HG03139 (cell line): Measurements from ENCODE around the gene ZNF879.

Experiments used
- ATAC-seq: cut with Tn5 transposase; IDR thresholded peaks from one replicate; pipeline ENCODE4 v1.9.1; 2021; ENCODE audit not compliant: unreplicated experiment

Gene ZNF879

GRCh38 chr5:179023528-179024189 lies at the start of gene ZNF879:
Gene ZNF879, plus strand, starts transcription at chr5:179023804. Its CDS starts 1,201 bp downstream, at chr5:179025005.
- peak; percentile 92 for ATAC-seq

- no peak for ATAC-seq
These were observed 42.2 kb upstream of the ZNF879 start for GRCh38 chr5:178981381-178981780.

DNA sequence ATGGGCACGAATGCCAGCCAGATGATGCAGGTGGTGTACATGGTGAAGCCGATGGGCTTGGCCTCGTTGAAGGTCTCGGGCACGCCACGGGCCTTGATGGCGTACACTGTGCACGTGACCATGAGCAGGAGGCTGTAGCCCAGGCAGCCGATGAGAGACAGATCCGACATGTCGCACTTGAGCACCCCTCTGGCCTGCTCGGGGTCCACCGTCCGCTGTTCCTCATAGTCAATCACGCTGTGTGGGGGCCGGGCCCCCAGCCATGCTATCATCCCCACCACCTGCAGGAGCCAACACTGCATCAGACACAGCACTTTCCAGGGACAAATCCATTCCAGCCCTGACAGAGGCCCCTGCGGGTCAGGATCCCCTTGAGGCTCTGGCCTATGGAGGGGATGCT lies 40.7 kb upstream of the ZNF879 start:
- ATAC-seq = no peak

DNA sequence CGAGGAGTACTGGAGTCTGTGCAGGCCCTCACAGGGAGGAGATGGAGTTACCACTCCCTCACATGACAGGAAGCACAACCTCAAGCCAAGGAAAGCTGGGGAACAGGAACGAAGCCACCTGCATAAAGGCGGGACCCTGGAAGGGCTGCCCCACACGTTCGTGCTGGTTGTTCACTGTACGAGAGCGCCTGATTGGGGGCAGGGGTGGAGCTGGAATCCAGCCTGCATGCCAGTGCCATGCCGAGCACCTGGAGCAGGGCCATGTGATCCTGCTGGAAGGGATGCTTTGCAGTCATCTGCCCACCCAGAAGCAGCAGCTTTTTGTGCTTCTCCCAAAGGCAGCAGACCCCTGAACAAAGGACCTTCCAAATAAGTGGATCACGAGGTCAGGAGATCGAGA lies 39.9 kb upstream of the ZNF879 start:
- ATAC-seq = no peak

- ATAC-seq = no peak
These were observed 39.2 kb upstream of the ZNF879 start for GRCh38 chr5:178984145-178985072.

DNA sequence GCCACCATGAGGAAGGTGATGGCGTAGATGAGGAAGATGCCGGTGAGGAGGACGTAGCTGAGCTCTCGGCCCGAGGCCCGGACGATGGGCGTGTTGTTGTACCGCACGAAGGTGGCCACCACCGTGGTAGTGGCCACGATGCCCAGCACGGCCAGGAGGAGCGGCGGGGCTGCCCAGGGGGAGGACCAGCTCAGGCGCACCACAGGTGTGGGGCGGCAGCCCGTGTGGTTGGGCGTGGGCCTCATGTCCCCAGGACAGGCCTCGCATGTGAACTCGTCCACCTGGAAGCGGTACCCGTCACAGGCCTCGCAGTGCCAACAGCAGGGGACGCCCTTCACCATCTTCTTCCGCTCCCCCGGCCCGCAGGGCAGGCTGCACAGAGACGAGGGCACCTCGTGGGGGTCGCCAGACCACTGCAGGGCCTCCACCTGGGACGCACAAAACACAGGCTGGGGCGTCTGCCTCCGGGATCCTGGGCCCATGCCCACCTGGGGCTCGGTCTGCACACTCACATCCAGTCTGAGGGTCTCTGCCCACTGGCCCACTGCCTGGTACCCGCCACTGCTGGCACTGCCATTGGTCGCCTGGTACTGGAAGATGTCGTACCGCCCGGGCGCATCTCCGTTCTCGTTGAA lies 37.2 kb upstream of the ZNF879 start:
- no peak for ATAC-seq

GRCh38 chr5:178988436-178989220 lies 35.0 kb upstream of the ZNF879 start:
- ATAC-seq = no peak

- no peak for ATAC-seq
These were observed 34.3 kb upstream of the ZNF879 start for GRCh38 chr5:178989311-178989710.

DNA sequence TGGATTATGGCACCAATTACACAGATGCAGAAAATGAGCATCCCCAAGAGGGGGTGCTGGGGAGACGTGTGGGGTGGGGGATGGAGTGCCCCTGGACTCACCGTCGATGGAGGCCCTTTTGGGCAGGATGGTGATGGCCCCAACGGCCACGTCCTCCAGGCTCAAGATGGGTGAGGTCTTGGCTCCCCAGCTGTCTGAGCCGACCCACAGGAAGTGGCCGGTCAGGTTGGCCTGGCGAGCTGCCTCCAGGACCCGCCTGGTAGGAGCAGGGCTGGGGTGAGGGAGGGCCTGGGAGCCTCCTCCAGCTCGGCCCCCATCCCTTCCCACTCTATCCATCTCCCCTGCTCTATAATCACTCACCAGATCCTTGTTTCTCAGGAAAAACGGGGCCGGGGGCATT lies 33.1 kb upstream of the ZNF879 start:
- ATAC-seq = no peak

GRCh38 chr5:178991190-178992145 lies 32.1 kb upstream of the ZNF879 start:
- no peak for ATAC-seq

DNA sequence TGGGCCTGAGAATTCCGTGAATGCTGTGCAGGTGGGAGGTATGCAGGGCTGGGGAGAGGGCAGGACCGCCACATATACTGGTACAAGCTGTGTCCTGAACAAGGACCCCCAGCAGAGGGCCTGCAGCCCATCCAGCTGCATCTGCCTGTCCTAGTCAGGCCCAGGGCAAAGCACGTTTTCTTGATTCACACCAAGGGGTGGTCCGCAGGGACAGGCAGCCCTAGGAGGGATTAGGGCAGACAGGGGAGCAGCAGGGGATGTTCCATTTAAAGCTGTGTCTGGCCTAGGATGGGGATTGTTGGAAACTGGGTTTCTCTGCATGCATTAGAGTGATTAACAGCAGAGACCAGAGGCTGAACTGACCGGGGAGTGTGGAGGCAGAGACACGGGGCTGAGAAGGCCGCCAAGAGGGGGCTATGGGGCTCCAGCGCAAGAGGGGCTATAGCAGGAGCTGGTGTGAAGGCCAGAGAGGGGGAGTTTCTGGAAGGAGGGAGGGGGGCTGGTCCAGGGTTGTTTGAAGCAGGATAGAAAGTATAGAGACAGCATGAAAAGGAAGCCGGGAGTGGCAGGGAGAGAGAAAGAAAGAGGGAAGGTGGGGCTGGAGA lies 31.2 kb upstream of the ZNF879 start:
- no peak for ATAC-seq

- no peak for ATAC-seq
These were observed 30.3 kb upstream of the ZNF879 start for GRCh38 chr5:178993236-178993765.

DNA sequence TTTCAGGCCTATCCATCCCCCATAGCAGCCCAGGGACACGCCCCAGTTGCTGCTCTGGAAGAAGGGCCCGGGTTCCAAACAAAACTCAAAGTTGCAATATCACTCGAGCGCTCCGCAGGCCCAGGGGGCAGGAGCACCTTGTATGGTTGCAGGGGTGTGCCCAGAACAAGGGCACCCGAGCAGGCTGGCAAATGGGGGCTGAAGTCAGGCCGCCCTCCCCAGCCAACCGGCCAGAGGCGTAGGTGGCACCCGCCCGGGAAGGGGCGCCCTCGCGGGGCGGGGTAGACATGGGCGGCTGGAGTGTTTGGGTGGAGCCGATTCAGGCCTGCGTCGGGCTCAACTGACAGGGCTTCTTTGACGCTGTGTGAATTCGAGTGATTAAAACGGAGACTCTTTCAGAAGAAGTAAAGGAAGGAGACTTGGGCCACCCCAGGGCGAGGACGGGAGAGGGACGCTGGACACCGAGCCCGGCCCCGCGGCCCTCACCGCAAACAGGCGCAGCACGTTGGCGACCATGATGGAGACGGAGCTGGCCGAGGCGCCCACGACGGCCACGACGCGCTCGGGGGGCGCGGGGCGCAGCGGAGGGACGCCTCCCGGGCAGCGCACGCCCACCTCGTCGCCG lies 29.5 kb upstream of the ZNF879 start:
- ATAC-seq = no peak

DNA sequence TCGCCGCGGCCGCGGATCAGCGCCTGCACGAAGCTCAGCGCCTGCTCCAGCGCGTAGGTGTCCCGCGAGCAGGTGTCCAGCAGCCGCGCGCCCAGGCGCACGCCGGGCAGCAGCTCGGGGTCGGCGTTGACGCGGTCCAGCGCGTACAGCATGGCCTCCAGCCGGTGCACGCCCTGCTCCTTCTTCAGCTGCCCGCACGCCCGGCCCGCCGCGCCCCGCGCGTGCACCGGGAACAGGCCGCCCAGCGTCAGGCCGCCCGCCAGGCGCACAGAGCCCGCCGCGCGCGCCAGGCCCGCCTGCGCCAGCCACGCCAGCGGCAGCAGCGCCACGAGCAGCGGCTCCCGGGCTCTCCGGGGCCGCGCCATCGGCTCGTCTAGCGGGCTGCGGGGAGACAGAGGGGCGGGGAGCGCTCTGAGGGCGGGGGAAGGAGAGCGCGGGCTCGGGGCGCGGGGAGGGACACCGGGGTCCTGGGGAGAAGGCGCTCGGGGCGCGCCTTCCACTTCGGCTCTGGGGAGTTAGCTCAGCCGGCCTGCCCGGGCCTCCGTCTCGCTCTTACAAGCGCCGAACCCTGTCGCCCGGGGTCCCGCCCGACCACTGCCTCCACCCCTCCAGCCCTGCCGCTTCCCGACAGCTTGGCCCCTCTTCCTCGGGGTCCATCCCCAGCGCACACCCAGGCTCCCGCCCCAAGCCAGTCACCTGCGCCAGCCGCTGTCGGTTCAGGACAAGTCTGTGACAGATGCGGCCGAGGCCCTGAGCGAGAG lies 28.8 kb upstream of the ZNF879 start, which contains the start of gene GRM6:
Gene GRM6, minus strand, starts transcription at position 741 of the 761 bp plus-strand sequence. Its CDS starts 376 bp downstream, at position 365.
- ATAC-seq = no peak

GRCh38 chr5:178995341-178995690 lies 28.3 kb upstream of the ZNF879 start:
- ATAC-seq = no peak

GRCh38 chr5:178996156-178996555 lies 27.4 kb upstream of the ZNF879 start:
- no peak for ATAC-seq

- ATAC-seq = no peak
These were observed 26.4 kb upstream of the ZNF879 start for GRCh38 chr5:178997191-178997590.

DNA sequence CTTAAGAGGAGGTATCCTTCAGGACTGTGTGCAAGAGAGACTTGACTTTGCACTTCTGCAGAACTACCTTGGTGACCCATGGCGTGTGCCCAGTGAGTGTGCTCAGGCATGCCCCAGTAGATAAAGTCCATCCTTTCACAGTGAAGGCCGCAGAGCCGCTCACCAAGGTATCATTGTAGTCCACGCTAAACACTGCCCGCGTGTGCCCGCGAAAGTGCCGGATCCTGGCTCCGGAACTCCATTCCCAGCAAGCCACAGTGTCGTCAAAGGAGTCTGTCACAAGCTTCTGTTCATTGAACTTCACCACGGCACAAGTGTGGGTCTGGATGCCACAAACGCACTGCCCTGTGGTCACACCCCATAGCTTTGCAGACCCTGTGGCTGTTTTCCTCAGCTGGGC lies 25.2 kb upstream of the ZNF879 start:
- no peak for ATAC-seq
